Cardiac fibroblast (primary cell): ENCODE results near the gene RIT2.
A peak's percentile ranks its signal among the peaks of the same experiment; 100 is the strongest.

ENCODE experiments used
- DNase-seq, 2 donors: peaks; one replicate each; pipeline versions ENCODE4 v3.0.0 to v3.0.0-alpha.2; 2010; ENCODE audit warnings: low read depth in 2 of 2
- H3K4me3 ChIP-seq, 2 donors: replicated peaks in 1 of 2; 1 replicate in 1 of 2; 2 replicates in 1 of 2; pipeline ENCODE4 v1.5.1; 2011; ENCODE audit warnings: low read depth in 2 of 2, low read length in 2 of 2, mild to moderate bottlenecking in 2 of 2, moderate library complexity in 1 of 2
- CTCF ChIP-seq: IDR thresholded peaks from one replicate; pipeline ENCODE4 v1.5.1; 2011; ENCODE audit warnings: low read depth, mild to moderate bottlenecking, low read length, inconsistent platforms

The RIT2 gene

GRCh38 chr18:43031169-43031568 lies 84.3 kb downstream of the RIT2 start:
- TF ChIP-seq CTCF: no peak
- DNase-seq: no peak
- H3K4me3 ChIP-seq: no peak overlapping the region

GRCh38 chr18:43029414-43029813 lies 86.1 kb downstream of the RIT2 start:
- DNase-seq: no peak
- TF ChIP-seq CTCF: no peak
- no peak overlapping the region for H3K4me3 ChIP-seq

- peak; percentile 13 to 37 for DNase-seq
- no peak overlapping the region for H3K4me3 ChIP-seq
- TF ChIP-seq CTCF: no peak
These were observed 92.6 kb downstream of the RIT2 start for GRCh38 chr18:43022874-43023273.

- no peak for DNase-seq
- no peak for TF ChIP-seq CTCF
- no peak overlapping the region for H3K4me3 ChIP-seq
These were observed 97.9 kb downstream of the RIT2 start for GRCh38 chr18:43017622-43018021.

GRCh38 chr18:43013486-43013885 lies 102.0 kb downstream of the RIT2 start:
- no peak for TF ChIP-seq CTCF
- H3K4me3 ChIP-seq: peak overlapping the region in 1 of 2 donors; percentile 33
- DNase-seq: peak; percentile 49 to 80

- no peak overlapping the region for H3K4me3 ChIP-seq
- DNase-seq: peak in 1 of 2 donors; percentile 80
- TF ChIP-seq CTCF: no peak
These were observed 102.5 kb downstream of the RIT2 start for GRCh38 chr18:43012951-43013350.

- no peak overlapping the region for H3K4me3 ChIP-seq
- TF ChIP-seq CTCF: no peak
- DNase-seq: peak in 1 of 2 donors; percentile 5
These were observed 104.9 kb downstream of the RIT2 start for GRCh38 chr18:43010611-43011010.
